HepG2 (cell line): ENCODE data around the gene ATP6V0A1. TPM values are rescaled to one million over a fixed set of nuclear protein-coding genes. Genes with fewer than 3 reads are reported as not detected.

Experiments
- ATAC-seq: fragments of 200-7000 bp; cut with Tn5 transposase; 3 replicates; pipeline ENCODE4 v1.9.1; 2020; ENCODE audit warnings: mild to moderate bottlenecking, moderate library complexity
- BruUV-seq: library from RNA; stranded (reverse); fragments of 400-500 nt; replicated peaks from 2 replicates; lab custom pipeline; 2021; lab: Mats Ljungman, UMichigan
- CTCF ChIA-PET: fragments of 300-600 bp; formaldehyde crosslinking; extraction: SDS; loops from one replicate; lab custom pipeline; 2021; ENCODE audit warnings: low total read pairs, inconsistent platforms, low intra/inter-chr PET ratio; lab: Yijun Ruan, JAX
- POLR2A ChIA-PET: fragments of 350-600 bp; sonication (Branson Sonifier 250); formaldehyde crosslinking; loops from one replicate; lab custom pipeline; 2020; ENCODE audit warnings: antibody characterized with exemption, inconsistent platforms; lab: Yijun Ruan, JAX
- DNase-seq: peaks from one replicate; pipeline ENCODE4 v3.0.0-alpha.2; 2015; ENCODE audit warnings: low spot score
- FAIRE-seq: peaks from 3 replicates; lab custom pipeline; 2011; peaks lifted over from hg19 to GRCh38; lab: Jason Lieb, UNC
- H2AFZ ChIP-seq: one replicate; pipeline ENCODE4 v1.6.1; 2011; ENCODE audit warnings: low read length, inconsistent platforms
- H3K27ac ChIP-seq: fragments of 300-600 bp; 3 replicates; pipeline ENCODE4 v1.8.0; 2011; ENCODE audit warnings: mixed run types, mild to moderate bottlenecking, mixed read lengths, low read length, inconsistent platforms; ENCODE audit not compliant: insufficient read depth; ENCODE audit errors: extremely low read length
- H3K27me3 ChIP-seq, 2 experiments: fragments of 200-600 bp in 1 of 2; 2 replicates in 1 of 2; 3 replicates in 1 of 2; pipeline versions ENCODE4 v1.6.0 to v1.8.0; 2011; ENCODE audit warnings: low read length in 2 of 2, mild to moderate bottlenecking in 2 of 2, moderate library complexity in 2 of 2, inconsistent platforms in 1 of 2; ENCODE audit not compliant: insufficient read depth in 2 of 2, control insufficient read depth in 1 of 2
- H3K36me3 ChIP-seq, 2 experiments: fragments of 200-600 bp in 1 of 2; replicated peaks in 1 of 2; 2 replicates in 1 of 2; 3 replicates in 1 of 2; pipeline versions ENCODE4 v1.5.1 to v1.8.0; 2011; ENCODE audit warnings: low read length in 2 of 2, inconsistent platforms in 1 of 2; ENCODE audit not compliant: insufficient read depth in 2 of 2, control insufficient read depth in 1 of 2
- H3K4me1 ChIP-seq: 2 replicates; pipeline ENCODE4 v1.5.1; 2012; ENCODE audit warnings: low read length, inconsistent platforms; ENCODE audit not compliant: insufficient read depth
- H3K4me2 ChIP-seq: 2 replicates; pipeline ENCODE4 v1.6.0; 2011; ENCODE audit warnings: low read depth, low read length, inconsistent platforms
- H3K4me3 ChIP-seq, 3 experiments: fragments of 200-600 bp in 1 of 3; sonication (generic), shearing (Covaris generic) in 1 of 3; replicated peaks in 1 of 3; 2 replicates each; pipeline ENCODE4 v1.5.1; 2011 to 2016; ENCODE audit warnings: low read length in 3 of 3, inconsistent platforms in 2 of 3, low read depth in 2 of 3, mild to moderate bottlenecking in 2 of 3, control low read depth in 1 of 3, mixed read lengths in 1 of 3; ENCODE audit not compliant: insufficient read depth in 1 of 3
- H3K79me2 ChIP-seq: one replicate; pipeline ENCODE4 v1.6.1; 2011; ENCODE audit warnings: low read length, inconsistent platforms; ENCODE audit not compliant: insufficient read depth
- H3K9ac ChIP-seq: 2 replicates; pipeline ENCODE4 v1.6.0; 2011; ENCODE audit warnings: mild to moderate bottlenecking, low read depth, low read length, inconsistent platforms; ENCODE audit not compliant: insufficient read depth
- H3K9me3 ChIP-seq: 2 replicates; pipeline ENCODE4 v1.5.1; 2012; ENCODE audit warnings: mild to moderate bottlenecking, low read length
- H4K20me1 ChIP-seq: 2 replicates; pipeline ENCODE4 v1.6.0; 2011; ENCODE audit warnings: inconsistent platforms, mild to moderate bottlenecking, low read length, moderate library complexity; ENCODE audit not compliant: insufficient read depth
- ARID2 ChIP-seq: sonication (generic); formaldehyde crosslinking; IDR thresholded peaks from 2 replicates; pipeline ENCODE4 v1.8.1; 2022; ENCODE audit warnings: mild to moderate bottlenecking, missing genetic modification reagents, borderline replicate concordance
- CCDC6 ChIP-seq: sonication (generic); formaldehyde crosslinking; IDR thresholded peaks from 2 replicates; pipeline ENCODE4 v1.8.1; 2022; ENCODE audit warnings: mild to moderate bottlenecking, missing genetic modification reagents, moderate library complexity
- KDM2A ChIP-seq: sonication (generic); formaldehyde crosslinking; IDR thresholded peaks from 2 replicates; pipeline ENCODE4 v1.4.0; 2020; ENCODE audit warnings: low read depth, missing genetic modification reagents, borderline replicate concordance
- NCOA2 ChIP-seq: sonication (generic); formaldehyde crosslinking; IDR thresholded peaks from 2 replicates; pipeline ENCODE4 v1.8.0; 2022; ENCODE audit warnings: inconsistent platforms
- NKX3-1 ChIP-seq: sonication (generic); formaldehyde crosslinking; IDR thresholded peaks from 2 replicates; pipeline ENCODE4 v1.5.0; 2020; ENCODE audit warnings: missing genetic modification reagents
- SRSF9 ChIP-seq: fragments of 200-400 bp; formaldehyde crosslinking; IDR thresholded peaks from 2 replicates; pipeline ENCODE4 v1.6.1; 2018; ENCODE audit warnings: borderline replicate concordance, mild to moderate bottlenecking, low read depth, low read length; ENCODE audit not compliant: insufficient read depth, poor library complexity, severe bottlenecking
- ZBTB34 ChIP-seq: sonication (generic); formaldehyde crosslinking; IDR thresholded peaks from 2 replicates; pipeline ENCODE4 v1.8.0; 2022; ENCODE audit warnings: mild to moderate bottlenecking, missing genetic modification reagents
- ZNF264 ChIP-seq: sonication (generic); formaldehyde crosslinking; IDR thresholded peaks from 2 replicates; pipeline ENCODE4 v1.4.0; 2020; ENCODE audit warnings: missing genetic modification reagents
- ZNF44 ChIP-seq: sonication (generic); formaldehyde crosslinking; IDR thresholded peaks from 2 replicates; pipeline ENCODE4 v1.5.1; 2020; ENCODE audit warnings: mild to moderate bottlenecking, missing genetic modification reagents
- ZNF572 ChIP-seq: sonication (generic); formaldehyde crosslinking; IDR thresholded peaks from 2 replicates; pipeline ENCODE4 v1.5.1; 2020; ENCODE audit warnings: mild to moderate bottlenecking, missing genetic modification reagents
- ZNF710 ChIP-seq: sonication (generic); formaldehyde crosslinking; IDR thresholded peaks from 2 replicates; pipeline ENCODE4 v1.5.0; 2020; ENCODE audit warnings: mild to moderate bottlenecking, missing genetic modification reagents, borderline replicate concordance
- ZNF878 ChIP-seq: sonication (generic); formaldehyde crosslinking; IDR thresholded peaks from 2 replicates; pipeline ENCODE4 v1.8.1; 2023; ENCODE audit warnings: mild to moderate bottlenecking, missing genetic modification reagents, moderate library complexity
- WGBS: methylation state at CpG from one replicate; pipeline ENCODE4 v1.1.6; 2017; ENCODE audit warnings: low lambda C conversion rate; 5-methylcytosine and 5-hydroxymethylcytosine counted together
- in situ Hi-C: cut with HindIII; loops from 2 replicates; pipeline ENCODE4 v1.10.0; 2017; ENCODE audit warnings: low pct_unique_long_range_greater_than_20kb; ENCODE audit not compliant: extremely low pct_ligation_motif_present
- intact Hi-C: fragments of 100-400 bp; cut with micrococcal nuclease; formaldehyde crosslinking; loops from one replicate; pipeline ENCODE4 v1.10.0; 2022; ENCODE audit not compliant: unreplicated experiment
- polyA plus RNA-seq, 8 experiments: library from polyadenylated mRNA; depleted of rRNA in 3 of 8; stranded (reverse) in 7 of 8; unstranded in 1 of 8; fragments of >200 nt; fragmentation: Illumina TruSeq in 4 of 8; extraction: Trizol in 4 of 8; gene quantifications; 2 replicates each; pipeline versions ENCODE4 v1.2.1 to v1.2.3, GENCODE V29; 2011 to 2016; ENCODE audit warnings: low read depth in 4 of 8, missing spikeins in 1 of 8, mixed read lengths in 1 of 8; ENCODE audit not compliant: insufficient read depth in 1 of 8
- total RNA-seq, 5 experiments: library from RNA; depleted of rRNA; stranded (reverse); fragments of >200 nt; fragmentation: Illumina TruSeq; extraction: Trizol; gene quantifications; 2 replicates each; pipeline ENCODE4 v1.2.3, GENCODE V29; 2016; ENCODE audit warnings: low read depth in 1 of 5
- TF ChIP-seq, protein P1 (sequence below): sonication (generic); formaldehyde crosslinking; IDR thresholded peaks from 2 replicates; pipeline ENCODE4 v1.4.0; 2020; ENCODE audit warnings: missing genetic modification reagents, mild to moderate bottlenecking, borderline replicate concordance
- TF ChIP-seq, protein P2 (sequence below): sonication (generic); formaldehyde crosslinking; IDR thresholded peaks from 2 replicates; pipeline ENCODE4 v1.4.0; 2020; ENCODE audit warnings: missing genetic modification reagents

ATP6V0A1 gene
- total and polyA plus RNA-seq, 2 of the 13 experiments (the other 11 are each of a cell fraction or from before 2014, with no cell fraction given): 27.9 to 54.1 TPM

DNA sequence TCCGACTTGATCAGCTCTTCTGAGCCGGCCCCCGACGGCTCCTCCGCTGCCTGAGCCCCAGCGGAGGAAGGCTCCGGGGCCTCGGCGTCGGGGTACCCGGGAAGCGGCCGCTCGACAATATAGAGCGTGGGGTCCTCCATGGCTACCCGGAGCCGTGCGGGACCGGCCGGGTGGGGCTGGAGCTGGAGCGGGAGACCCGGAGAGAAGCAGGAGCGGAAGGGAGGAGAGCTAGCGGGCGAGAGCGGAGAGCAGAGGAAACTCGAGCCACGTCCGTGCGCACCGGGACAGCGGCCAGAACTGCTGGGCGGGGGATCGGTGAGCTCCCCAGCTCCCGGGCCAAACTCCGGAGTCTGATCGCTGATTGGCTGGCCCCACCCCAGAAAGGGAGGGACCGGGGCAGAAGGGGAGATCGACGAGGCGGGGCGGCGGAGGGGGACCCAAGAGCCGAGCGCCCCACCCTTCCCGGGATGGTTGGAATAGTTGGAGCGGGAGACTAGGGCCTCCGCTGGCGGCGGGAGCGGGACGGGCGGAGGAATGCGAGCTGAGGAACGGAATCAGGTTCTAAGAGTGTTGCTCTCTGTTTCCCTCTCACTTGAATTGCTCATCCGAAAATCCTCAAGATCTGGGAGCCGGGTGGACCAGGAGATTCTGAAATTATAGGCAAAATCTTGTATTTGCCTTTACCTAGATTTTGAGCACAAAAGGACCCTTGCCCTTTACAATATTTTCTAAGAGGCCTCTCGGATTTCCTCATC is 35.5 kb upstream of the ATP6V0A1 start, which contains the start of gene CAVIN1:
Gene CAVIN1 (minus strand): TSS at position 299 of the 755 bp plus-strand sequence. CDS start 159 bp downstream, at position 140.
- in situ Hi-C loops (loop anchor here (5.0 kb wide), 1 partner anchor 94 kb away; no protein-coding TSS in a partner anchor), intact Hi-C loops (loop anchor here (10.0 kb wide), 1 partner anchor 62 kb away; no protein-coding TSS in a partner anchor)
- FAIRE-seq (peak; percentile 30), DNase-seq (peak; percentile 90), ATAC-seq (peak; percentile 84)
- Histone ChIP-seq H3K27me3 (no peaks in the 10 kb centered on the region; a peak in 1 of 5 replicates), H3K9ac (peak within 1 kb of the TSS; percentile 72), H2AFZ (peak within 1 kb of the TSS; percentile 21), H3K36me3 (no peaks in the 10 kb centered on the region), H4K20me1 (no peaks in the 10 kb centered on the region), H3K27ac (peak within 1 kb of the TSS; percentile 7), H3K4me3 (peak within 1 kb of the TSS; percentile 78 to 95 (median 88)), H3K4me2 (peak within 1 kb of the TSS; percentile 93), H3K79me2 (peaks cover 10% of the 10 kb centered on the region), H3K9me3 (no peaks in the 10 kb centered on the region), H3K4me1 (peaks cover 47% of the 10 kb centered on the region)
- BruUV-seq: no TSS peak
- POLR2A ChIA-PET: interaction anchor here (0.5 to 1.9 kb wide), 25 partner anchors 8 to 560 kb away, joined by 3 to 27 read pairs (median 5); partner anchors contain the start of genes GHDC, NAGLU and STAT3
- WGBS: 1% methylated on average over 48 of the region's 58 CpGs
- CTCF ChIA-PET: no interaction called here
- peak; percentile 81; the same call in 1 of the 2 replicates for TF ChIP-seq ZNF878 (CRISPR knock-in tag)
- TF ChIP-seq ZNF44 (CRISPR knock-in tag): no peak
- no peak for TF ChIP-seq ZBTB34
- peak; percentile 70; the same call in 1 of the 2 replicates for TF ChIP-seq NKX3-1 (CRISPR knock-in tag)
- TF ChIP-seq, protein P1, sequence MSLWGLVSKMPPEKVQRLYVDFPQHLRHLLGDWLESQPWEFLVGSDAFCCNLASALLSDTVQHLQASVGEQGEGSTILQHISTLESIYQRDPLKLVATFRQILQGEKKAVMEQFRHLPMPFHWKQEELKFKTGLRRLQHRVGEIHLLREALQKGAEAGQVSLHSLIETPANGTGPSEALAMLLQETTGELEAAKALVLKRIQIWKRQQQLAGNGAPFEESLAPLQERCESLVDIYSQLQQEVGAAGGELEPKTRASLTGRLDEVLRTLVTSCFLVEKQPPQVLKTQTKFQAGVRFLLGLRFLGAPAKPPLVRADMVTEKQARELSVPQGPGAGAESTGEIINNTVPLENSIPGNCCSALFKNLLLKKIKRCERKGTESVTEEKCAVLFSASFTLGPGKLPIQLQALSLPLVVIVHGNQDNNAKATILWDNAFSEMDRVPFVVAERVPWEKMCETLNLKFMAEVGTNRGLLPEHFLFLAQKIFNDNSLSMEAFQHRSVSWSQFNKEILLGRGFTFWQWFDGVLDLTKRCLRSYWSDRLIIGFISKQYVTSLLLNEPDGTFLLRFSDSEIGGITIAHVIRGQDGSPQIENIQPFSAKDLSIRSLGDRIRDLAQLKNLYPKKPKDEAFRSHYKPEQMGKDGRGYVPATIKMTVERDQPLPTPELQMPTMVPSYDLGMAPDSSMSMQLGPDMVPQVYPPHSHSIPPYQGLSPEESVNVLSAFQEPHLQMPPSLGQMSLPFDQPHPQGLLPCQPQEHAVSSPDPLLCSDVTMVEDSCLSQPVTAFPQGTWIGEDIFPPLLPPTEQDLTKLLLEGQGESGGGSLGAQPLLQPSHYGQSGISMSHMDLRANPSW (CRISPR knock-in tag): peak; percentile 67; the same call in 1 of the 2 replicates
- peak; percentile 89; the same call in 1 of the 2 replicates for TF ChIP-seq ZNF572 (CRISPR knock-in tag)
- peak; percentile 70 for TF ChIP-seq CCDC6 (CRISPR knock-in tag)
- TF ChIP-seq KDM2A: peak; percentile 68
- no peak; the same call in 1 of the 2 replicates for TF ChIP-seq ZNF710 (CRISPR knock-in tag)
- peak; percentile 42; the same call in 1 of the 2 replicates for TF ChIP-seq NCOA2 (CRISPR knock-in tag)
- TF ChIP-seq SRSF9: no peak
- no peak for TF ChIP-seq ZNF264 (CRISPR knock-in tag)
- TF ChIP-seq, protein P2, sequence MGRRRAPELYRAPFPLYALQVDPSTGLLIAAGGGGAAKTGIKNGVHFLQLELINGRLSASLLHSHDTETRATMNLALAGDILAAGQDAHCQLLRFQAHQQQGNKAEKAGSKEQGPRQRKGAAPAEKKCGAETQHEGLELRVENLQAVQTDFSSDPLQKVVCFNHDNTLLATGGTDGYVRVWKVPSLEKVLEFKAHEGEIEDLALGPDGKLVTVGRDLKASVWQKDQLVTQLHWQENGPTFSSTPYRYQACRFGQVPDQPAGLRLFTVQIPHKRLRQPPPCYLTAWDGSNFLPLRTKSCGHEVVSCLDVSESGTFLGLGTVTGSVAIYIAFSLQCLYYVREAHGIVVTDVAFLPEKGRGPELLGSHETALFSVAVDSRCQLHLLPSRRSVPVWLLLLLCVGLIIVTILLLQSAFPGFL: no peak
- no peak for TF ChIP-seq ARID2 (CRISPR knock-in tag)
